Measurements from ENCODE around the gene SULT1C3.
A peak's percentile ranks its signal among the peaks of the same experiment; 100 is the strongest.

Gene SULT1C3

DNA sequence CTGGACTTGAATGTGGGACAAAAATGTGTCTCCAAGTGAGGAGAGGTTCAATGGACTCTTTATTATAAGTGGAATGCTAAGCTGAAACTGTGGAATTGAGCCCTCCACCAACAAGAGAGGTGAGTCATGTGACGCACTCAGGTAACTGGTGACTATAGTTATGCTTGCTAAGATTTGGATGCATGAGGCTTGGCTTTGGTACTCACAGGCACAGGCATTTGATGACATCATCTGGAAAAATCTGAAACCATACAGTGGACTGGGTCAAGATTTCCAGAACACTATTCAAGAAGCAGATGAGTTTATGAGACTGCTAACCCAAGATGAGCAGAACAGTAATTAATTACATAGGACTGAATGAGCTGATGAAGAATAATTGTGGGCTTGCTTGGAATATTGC lies 15.7 kb upstream of the SULT1C3 start:
- DNase-seq (ENCODE audit: low read depth in 1 of 2, low spot score in 1 of 2): no peak
- in situ Hi-C loops (cut with HindIII; ENCODE audit: low pct_unique_long_range_greater_than_20kb, low sequenced_read_pairs): no loop called here

DNA sequence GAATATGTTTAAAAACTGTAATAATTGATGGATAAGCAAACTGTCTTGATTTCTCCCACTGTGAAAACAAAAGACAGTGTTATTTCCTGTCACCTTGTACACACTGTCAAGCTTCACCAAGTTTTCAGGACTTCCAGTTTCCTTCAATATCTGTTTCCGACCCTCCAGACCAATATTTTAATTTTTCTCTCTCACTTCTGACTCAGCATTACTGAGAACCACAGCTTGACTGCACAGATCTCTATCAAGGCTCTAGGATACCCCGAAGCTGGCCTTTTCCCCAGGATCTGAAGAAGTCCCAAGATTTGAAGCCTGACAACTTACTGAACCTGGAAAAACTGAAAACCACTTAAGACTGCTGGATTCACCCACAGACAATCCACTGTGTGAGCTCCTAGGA lies 13.2 kb upstream of the SULT1C3 start:
- no peak for DNase-seq (ENCODE audit: low read depth in 1 of 2, low spot score in 1 of 2)
- no peak for TF ChIP-seq JUND (IDR thresholded peaks at IDR 0.05; ENCODE audit: low read depth)
- in situ Hi-C loops (cut with HindIII; ENCODE audit: low pct_unique_long_range_greater_than_20kb, low sequenced_read_pairs): no loop called here

More for the DNA sequence above, 15.7 kb upstream of the SULT1C3 start:
- TF ChIP-seq JUND (IDR thresholded peaks at IDR 0.05; ENCODE audit: low read depth): no peak

DNA sequence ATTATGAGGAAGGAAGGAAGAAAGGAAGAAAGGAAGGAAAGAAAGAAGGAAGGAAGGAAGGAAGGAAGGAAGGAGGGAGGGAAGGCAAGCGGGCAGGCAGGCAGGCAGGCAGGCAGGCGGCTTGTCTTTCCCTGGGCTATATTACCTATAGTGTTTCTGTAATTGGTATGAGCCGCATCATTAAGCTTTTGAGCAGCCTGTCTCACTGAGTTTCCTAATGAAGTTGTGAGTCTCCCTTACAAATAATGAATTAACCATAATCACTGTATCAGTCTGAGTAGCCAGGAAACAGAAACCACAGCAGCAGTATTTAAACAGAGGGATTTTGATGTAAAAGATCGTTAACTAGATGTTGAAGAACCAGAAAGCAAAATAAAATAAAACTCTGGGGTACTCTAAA lies 11.8 kb upstream of the SULT1C3 start:
- in situ Hi-C loops (cut with HindIII; ENCODE audit: low pct_unique_long_range_greater_than_20kb, low sequenced_read_pairs): no loop called here
- no peak for DNase-seq (ENCODE audit: low read depth in 1 of 2, low spot score in 1 of 2)
- TF ChIP-seq JUND (IDR thresholded peaks at IDR 0.05; ENCODE audit: low read depth): no peak

DNA sequence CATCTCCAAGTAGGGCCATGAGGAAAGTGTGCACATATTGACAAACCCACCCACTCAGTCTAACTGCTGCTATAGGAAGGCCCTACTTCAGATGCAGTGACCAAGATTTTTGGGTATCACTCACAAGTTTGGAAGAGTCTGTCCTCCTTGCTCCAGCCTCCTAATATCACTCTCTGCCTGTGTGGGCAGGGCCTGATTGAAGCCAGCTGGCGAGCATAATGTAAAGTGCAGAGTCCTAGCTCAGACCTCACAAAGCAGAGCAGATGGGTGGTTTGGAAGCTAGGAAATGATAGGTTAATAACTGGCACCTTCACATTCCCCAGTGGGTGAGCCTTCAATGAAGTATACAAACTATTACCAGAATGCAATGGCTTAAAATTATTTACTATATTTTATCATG lies 11.2 kb upstream of the SULT1C3 start:
- TF ChIP-seq JUND (IDR thresholded peaks at IDR 0.05; ENCODE audit: low read depth): no peak
- DNase-seq (ENCODE audit: low read depth in 1 of 2, low spot score in 1 of 2): no peak
- in situ Hi-C loops (cut with HindIII; ENCODE audit: low pct_unique_long_range_greater_than_20kb, low sequenced_read_pairs): no loop called here

DNA sequence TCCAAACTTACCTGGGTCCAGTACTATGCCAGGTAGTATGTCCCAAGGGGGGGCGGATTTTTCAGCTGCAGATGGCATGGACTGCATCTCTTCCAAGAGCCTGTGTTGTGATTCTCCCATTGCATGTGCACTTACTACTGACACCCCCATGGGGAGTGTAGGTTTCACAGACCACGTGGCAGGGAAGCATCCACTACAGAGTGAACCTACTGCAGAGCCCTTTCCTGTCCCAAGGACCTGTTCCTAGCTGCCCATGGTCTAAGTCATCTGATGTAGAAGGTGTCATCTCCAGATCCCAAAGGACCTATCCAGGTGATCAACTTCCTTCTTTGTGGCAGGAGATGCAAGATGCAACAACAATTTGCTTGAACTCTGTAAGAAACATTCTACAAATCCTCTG lies 9.9 kb upstream of the SULT1C3 start:
- in situ Hi-C loops (cut with HindIII; ENCODE audit: low pct_unique_long_range_greater_than_20kb, low sequenced_read_pairs): no loop called here
- TF ChIP-seq JUND (IDR thresholded peaks at IDR 0.05; ENCODE audit: low read depth): no peak
- DNase-seq (ENCODE audit: low read depth in 1 of 2, low spot score in 1 of 2): no peak

DNA sequence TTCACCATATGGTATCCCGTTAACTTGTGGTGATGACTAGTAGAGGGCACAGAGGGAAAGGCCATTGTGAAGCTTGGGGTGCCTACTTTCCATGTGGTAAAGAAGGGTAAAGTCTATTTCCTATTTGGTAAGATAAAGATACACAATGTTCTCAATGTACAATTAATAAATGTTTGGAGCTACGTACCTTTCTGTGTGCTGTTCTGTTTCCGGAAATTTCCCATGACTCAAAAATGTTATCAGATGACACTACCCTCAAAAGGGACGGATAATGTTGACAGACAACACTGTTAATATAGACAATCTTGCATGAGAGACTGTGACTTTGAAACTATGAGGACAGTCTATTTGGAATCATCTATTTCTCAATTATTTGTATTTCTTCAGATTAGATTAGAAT lies 4.2 kb upstream of the SULT1C3 start:
- no peak for DNase-seq (ENCODE audit: low read depth in 1 of 2, low spot score in 1 of 2)
- TF ChIP-seq JUND (IDR thresholded peaks at IDR 0.05; ENCODE audit: low read depth): no peak
- in situ Hi-C loops (cut with HindIII; ENCODE audit: low pct_unique_long_range_greater_than_20kb, low sequenced_read_pairs): no loop called here

DNA sequence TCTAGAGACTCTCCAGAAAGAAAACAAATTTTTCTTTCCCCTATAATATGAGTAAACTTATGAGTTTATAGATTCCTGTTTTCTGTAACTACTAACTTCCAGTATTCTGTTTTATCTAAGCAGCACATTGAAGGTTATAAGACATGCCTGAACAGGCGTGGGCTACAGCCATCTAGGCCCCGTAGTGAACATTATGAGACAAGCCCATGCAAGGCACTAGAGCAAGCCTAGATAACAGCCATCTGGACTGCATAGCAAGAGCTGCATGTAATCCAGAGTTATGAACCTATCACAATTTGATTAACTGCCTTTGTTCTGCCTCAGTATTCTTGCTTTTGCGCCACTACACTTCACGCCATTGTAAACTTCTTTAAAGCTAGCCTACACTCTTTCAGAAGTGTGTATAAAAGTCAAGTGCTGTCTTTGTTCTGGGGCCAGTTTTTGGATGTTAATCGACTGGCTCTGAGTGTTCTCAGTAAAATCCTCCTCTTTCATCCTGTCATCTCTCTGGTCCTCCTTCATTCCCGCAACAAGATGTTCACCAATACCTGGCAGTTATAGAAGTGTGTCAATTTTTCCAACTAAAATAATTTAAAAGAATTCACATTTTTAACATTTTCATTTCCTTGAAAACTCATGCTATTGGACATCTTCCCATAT lies 3.0 kb upstream of the SULT1C3 start:
- no peak for DNase-seq (ENCODE audit: low read depth in 1 of 2, low spot score in 1 of 2)
- in situ Hi-C loops (cut with HindIII; ENCODE audit: low pct_unique_long_range_greater_than_20kb, low sequenced_read_pairs): no loop called here
- no peak for TF ChIP-seq JUND (IDR thresholded peaks at IDR 0.05; ENCODE audit: low read depth)

DNA sequence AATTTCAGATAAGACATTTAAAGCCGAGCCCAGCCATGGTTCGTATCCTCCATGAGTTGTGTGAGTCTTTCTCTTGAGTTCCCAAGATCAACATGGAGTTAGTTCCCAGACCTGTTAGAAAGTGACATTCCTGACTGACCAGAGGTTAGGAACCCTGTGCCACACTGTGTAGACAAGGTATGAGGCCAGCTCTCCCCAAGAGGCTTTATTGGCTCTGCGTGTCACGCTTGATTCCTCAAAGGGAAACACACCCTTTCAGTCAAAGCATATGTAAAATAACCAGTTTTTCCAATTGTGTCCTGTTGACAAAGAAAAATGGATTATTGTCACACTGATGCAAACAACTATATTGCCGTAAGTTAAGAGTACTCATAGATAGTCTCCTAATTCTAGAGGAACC lies 1.2 kb downstream of the SULT1C3 start:
- TF ChIP-seq JUND (IDR thresholded peaks at IDR 0.05; ENCODE audit: low read depth): no peak
- in situ Hi-C loops (cut with HindIII; ENCODE audit: low pct_unique_long_range_greater_than_20kb, low sequenced_read_pairs): no loop called here
- peak in 1 of 2 experiments; percentile 73 for DNase-seq (ENCODE audit: low read depth in 1 of 2, low spot score in 1 of 2)

DNA sequence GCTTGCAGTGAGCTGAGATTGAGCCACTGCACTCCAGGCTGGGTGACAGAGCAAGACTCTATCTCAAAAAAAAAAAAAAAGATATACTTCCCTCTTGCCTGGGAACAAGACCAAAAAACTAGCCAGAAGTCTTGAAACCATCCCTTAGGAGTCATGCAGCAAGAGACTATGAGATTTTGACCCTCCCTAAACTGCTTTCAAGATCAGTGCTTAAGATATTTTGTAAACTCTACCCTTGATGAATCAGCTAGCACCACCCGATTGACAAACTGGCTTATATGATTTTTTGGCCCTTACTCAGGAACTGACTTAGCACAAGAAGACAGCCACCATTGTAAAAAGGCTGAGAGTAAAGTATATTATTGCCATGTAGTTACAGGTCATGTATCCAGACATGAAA lies 3.8 kb downstream of the SULT1C3 start:
- no peak for DNase-seq (ENCODE audit: low read depth in 1 of 2, low spot score in 1 of 2)
- no peak for TF ChIP-seq JUND (IDR thresholded peaks at IDR 0.05; ENCODE audit: low read depth)
- in situ Hi-C loops (cut with HindIII; ENCODE audit: low pct_unique_long_range_greater_than_20kb, low sequenced_read_pairs): no loop called here

DNA sequence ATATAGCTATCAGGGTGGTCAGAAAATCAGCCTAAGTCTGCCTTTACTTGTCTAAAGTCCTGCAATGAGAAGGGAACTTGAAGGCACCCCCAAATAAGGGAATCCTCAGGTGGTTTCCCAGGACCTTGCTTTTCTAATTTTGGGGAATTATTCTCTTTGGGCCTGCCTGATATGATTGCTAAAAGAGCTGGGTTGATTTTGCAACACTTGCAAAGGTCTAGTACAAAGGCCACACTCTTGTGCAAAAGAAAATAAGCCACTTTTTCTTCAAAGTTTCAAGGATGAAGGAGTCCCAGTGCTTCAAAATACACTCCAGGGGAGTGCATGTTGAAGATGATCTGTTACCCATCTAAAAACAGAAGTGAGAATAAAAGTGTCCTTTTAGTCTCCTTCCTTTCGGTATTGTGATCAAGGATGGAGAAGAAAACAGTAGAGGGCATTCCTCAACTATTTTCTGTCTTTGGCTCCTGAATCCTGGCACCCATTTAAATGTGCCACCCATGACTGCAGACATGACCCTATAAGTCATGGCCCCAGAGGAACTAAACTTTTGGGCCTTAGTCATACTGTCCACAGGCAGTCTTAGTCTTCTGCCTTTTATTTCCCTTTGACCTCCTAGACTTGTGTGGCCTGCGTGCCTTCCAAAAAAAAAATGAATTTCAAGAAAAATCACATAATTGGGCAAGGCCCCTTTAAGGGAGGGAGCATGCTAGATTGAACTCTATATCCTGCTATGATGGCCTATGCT lies 5.1 kb downstream of the SULT1C3 start:
- TF ChIP-seq JUND (IDR thresholded peaks at IDR 0.05; ENCODE audit: low read depth): no peak
- DNase-seq (ENCODE audit: low read depth in 1 of 2, low spot score in 1 of 2): no peak
- in situ Hi-C loops (cut with HindIII; ENCODE audit: low pct_unique_long_range_greater_than_20kb, low sequenced_read_pairs): no loop called here

DNA sequence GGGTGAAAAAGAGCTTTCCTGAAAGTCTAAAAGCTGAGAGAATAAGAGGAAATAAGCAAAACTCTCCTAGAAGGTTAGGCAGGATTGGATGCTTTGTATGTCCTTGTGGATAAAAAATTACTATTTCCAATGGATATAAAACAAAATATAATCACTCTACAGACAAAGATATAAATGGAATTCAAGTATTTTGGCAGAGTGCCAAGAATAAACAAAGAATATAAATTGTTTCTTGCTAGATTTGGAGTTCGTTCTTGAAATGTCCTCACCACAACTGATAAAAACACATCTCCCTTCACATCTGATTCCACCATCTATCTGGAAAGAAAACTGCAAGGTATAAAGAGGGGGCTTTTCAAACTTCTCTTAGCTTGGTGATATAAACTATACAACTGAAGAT lies 13.3 kb downstream of the SULT1C3 start:
- in situ Hi-C loops (cut with HindIII; ENCODE audit: low pct_unique_long_range_greater_than_20kb, low sequenced_read_pairs): no loop called here
- TF ChIP-seq JUND (IDR thresholded peaks at IDR 0.05; ENCODE audit: low read depth): no peak
- no peak for DNase-seq (ENCODE audit: low read depth in 1 of 2, low spot score in 1 of 2)

DNA sequence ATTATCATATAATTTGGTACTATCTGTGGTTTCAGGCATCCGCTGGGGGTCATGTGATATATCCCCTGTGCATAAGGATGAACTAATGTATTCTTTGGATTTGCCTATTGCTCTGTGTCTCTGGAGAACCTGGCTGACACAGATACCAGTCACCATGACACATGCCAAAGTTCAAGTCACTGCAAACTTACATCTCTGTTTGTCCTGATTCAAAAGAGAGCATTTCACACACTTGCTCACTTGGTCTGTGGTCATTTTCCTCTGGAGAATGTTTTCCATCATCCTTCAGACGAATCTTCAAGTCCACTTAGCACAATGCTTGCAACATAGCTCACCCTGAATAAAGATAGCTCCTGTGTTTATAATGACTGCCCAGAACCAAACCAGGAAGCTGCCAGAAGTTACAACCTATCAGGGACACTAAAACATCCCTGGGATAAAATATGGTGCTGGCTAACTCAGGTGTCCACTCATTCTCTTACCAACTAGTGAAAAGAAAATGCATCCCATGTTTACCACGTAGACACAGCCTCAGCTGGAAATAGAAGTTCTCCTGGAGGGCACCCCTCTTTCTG lies 18.1 kb downstream of the SULT1C3 start:
- DNase-seq (ENCODE audit: low read depth in 1 of 2, low spot score in 1 of 2): no peak
- in situ Hi-C loops (cut with HindIII; ENCODE audit: low pct_unique_long_range_greater_than_20kb, low sequenced_read_pairs): no loop called here
- no peak for TF ChIP-seq JUND (IDR thresholded peaks at IDR 0.05; ENCODE audit: low read depth)

DNA sequence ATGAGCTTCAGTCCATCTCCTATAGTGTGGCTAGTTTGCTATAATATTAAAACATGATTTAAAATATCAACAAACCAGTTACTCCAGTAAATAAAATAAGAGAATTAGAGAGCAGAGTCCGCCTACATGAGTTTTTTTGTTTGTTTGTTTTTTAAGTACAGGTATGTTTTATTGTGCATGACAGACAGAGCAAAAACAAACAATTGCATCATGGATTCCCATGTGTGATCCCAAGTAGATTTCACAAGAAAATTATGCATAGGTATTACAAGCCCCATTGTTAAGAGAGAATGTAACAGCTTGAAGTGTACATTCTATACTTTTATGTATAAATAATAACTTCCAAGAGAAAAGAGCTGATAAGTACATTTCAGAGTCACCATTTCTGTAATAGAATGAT lies 21.0 kb downstream of the SULT1C3 start:
- no peak for TF ChIP-seq JUND (IDR thresholded peaks at IDR 0.05; ENCODE audit: low read depth)
- peak in 1 of 2 experiments; percentile 19 for DNase-seq (ENCODE audit: low read depth in 1 of 2, low spot score in 1 of 2)
- in situ Hi-C loops (cut with HindIII; ENCODE audit: low pct_unique_long_range_greater_than_20kb, low sequenced_read_pairs): no loop called here

Data from T47D (cell line).